T-cell (primary cell): ENCODE data around the gene BCDIN3D. TPM values are rescaled to one million over a fixed set of nuclear protein-coding genes. Genes with fewer than 3 reads are reported as not detected.
"Not testable (repeated sequence)": the region's sequence is repeated elsewhere in the genome, so short reads cannot be mapped to it uniquely, and the experiment has no call there.

Source experiments
- ATAC-seq, 4 experiments: fragments of 200-7000 bp in 3 of 4; fragments of 150-1000 bp in 1 of 4; cut with Tn5 transposase; replicated peaks in 1 of 4; 1 replicate in 3 of 4; 2 replicates in 1 of 4; pipeline ENCODE4 v1.10.0; 2021; ENCODE audit warnings: moderate library complexity in 3 of 4, mild to moderate bottlenecking in 2 of 4, moderate number of reproducible peaks in 1 of 4
- CTCF ChIA-PET, 2 donors: fragments of 300-600 bp; sonication (Branson Sonifier 250); formaldehyde crosslinking; loops; one replicate each; lab custom pipeline; 2022; ENCODE audit warnings: antibody characterized with exemption in 2 of 2; lab: Charles Lee
- POLR2A ChIA-PET, 2 donors: fragments of 300-600 bp; sonication (Branson Sonifier 250); formaldehyde crosslinking; loops; one replicate each; lab custom pipeline; 2022; ENCODE audit warnings: antibody characterized with exemption in 2 of 2; lab: Charles Lee
- DNase-seq, 35 experiments: peaks; one replicate each; pipeline versions ENCODE4 v3.0.0 to v3.0.0-alpha.2; 2013 to 2023
- H3K27ac ChIP-seq: one replicate; pipeline ENCODE4 v1.5.1; 2013; ENCODE audit warnings: low read length
- H3K27me3 ChIP-seq, 2 experiments: replicated peaks in 1 of 2; 1 replicate in 1 of 2; 2 replicates in 1 of 2; pipeline versions ENCODE4 v1.6.1 to v1.7.0; 2013; ENCODE audit warnings: low read length in 1 of 2, mixed read lengths in 1 of 2; ENCODE audit not compliant: control insufficient read depth in 2 of 2, insufficient read depth in 2 of 2; ENCODE audit errors: extremely low read depth in 1 of 2
- H3K36me3 ChIP-seq, 2 donors: 1 replicate in 1 of 2; 2 replicates in 1 of 2; pipeline versions ENCODE4 v1.6.1 to v1.7.0; 2013; ENCODE audit warnings: low read length in 1 of 2; ENCODE audit not compliant: control insufficient read depth in 2 of 2, insufficient read depth in 1 of 2; ENCODE audit errors: extremely low read depth in 1 of 2
- H3K4me1 ChIP-seq, 2 experiments: 1 replicate in 1 of 2; 2 replicates in 1 of 2; pipeline versions ENCODE4 v1.6.1 to v1.7.0; 2013; ENCODE audit warnings: low read length in 2 of 2, mixed read lengths in 1 of 2; ENCODE audit not compliant: insufficient read depth in 2 of 2, control insufficient read depth in 1 of 2; ENCODE audit errors: extremely low read depth in 1 of 2
- H3K4me3 ChIP-seq, 2 donors: 1 replicate in 1 of 2; 2 replicates in 1 of 2; pipeline versions ENCODE4 v1.5.1 to v1.7.0; 2013; ENCODE audit warnings: mild to moderate bottlenecking in 2 of 2, low read length in 1 of 2, moderate library complexity in 1 of 2; ENCODE audit not compliant: control insufficient read depth in 1 of 2; ENCODE audit errors: extremely low read depth in 1 of 2
- H3K9me3 ChIP-seq: 2 replicates; pipeline ENCODE4 v1.7.0; 2013
- H3K27ac Mint-ChIP-seq, 2 donors: one replicate each; pipeline ENCODE4 v1.8.0; 2020 to 2021; ENCODE audit warnings: mild to moderate bottlenecking in 2 of 2, mixed read lengths in 2 of 2
- H3K27me3 Mint-ChIP-seq, 2 donors: one replicate each; pipeline ENCODE4 v1.8.0; 2021 to 2022; ENCODE audit warnings: mixed read lengths in 2 of 2
- H3K36me3 Mint-ChIP-seq: one replicate; pipeline ENCODE4 v1.8.0; 2021; ENCODE audit warnings: mixed read lengths
- H3K4me1 Mint-ChIP-seq, 3 donors: one replicate each; pipeline ENCODE4 v1.8.0; 2020 to 2022; ENCODE audit warnings: mixed read lengths in 3 of 3, mild to moderate bottlenecking in 1 of 3
- H3K4me3 Mint-ChIP-seq, 3 donors: one replicate each; pipeline ENCODE4 v1.8.0; 2020 to 2022; ENCODE audit warnings: mild to moderate bottlenecking in 3 of 3, mixed read lengths in 3 of 3, moderate library complexity in 3 of 3
- H3K9me3 Mint-ChIP-seq, 3 donors: one replicate each; pipeline ENCODE4 v1.8.0; 2020 to 2022; ENCODE audit warnings: mixed read lengths in 3 of 3
- WGBS: methylation state at CpG from one replicate; pipeline ENCODE4 v1.1.5; 2013; ENCODE audit warnings: missing lambda C conversion rate; ENCODE audit not compliant: insufficient coverage; 5-methylcytosine and 5-hydroxymethylcytosine counted together
- total RNA-seq, 35 experiments: library from RNA in 6 of 35; stranded (reverse) in 6 of 35; fragments of 120-200 nt in 1 of 35; gene quantifications; one replicate each; pipeline versions ENCODE4 v1.2.1 to v1.2.4 and lab custom pipeline; 2013 to 2026

Gene BCDIN3D
- total RNA-seq, 5 donors from 2014 or later (not counting 1 experiment from before 2014, with no cell fraction given), result 4.7 to 12.8 (median 12.3) TPM

DNA sequence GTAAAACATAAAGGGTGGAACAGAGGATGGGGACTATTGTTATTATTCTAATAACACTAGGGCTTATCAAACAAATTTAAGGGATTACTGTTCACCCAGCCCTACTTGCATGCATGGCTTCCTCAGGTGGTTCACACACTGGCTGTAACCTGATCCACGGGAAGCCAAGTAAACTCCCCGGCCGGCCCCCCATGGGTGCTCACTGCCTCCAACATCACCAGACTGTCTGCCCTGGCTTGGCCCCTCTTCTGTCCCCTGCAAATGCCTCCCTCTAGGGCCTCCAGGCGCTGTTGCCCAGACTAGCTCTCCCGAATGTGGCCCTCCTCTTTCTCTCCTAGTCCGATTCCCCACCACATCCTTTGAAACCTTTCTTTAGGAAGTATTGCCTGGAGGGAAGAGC, 42.2 kb upstream of the BCDIN3D start:
- Mint-ChIP-seq H3K27ac (no peak overlapping the region), H3K27me3 (peaks cover 7 to 17% of the 10 kb centered on the region in 2 donors), H3K9me3 (peaks cover 0 to 3% (median 0%) of the 10 kb centered on the region in 3 donors), H3K4me1 (no peaks in the 10 kb centered on the region), H3K4me3 (no peak overlapping the region), H3K36me3 (no peaks in the 10 kb centered on the region)
- Histone ChIP-seq H3K4me3 (no peak overlapping the region), H3K4me1 (no peaks in the 10 kb centered on the region), H3K27me3 (peaks cover 0 to 31% of the 10 kb centered on the region in 2 experiments), H3K36me3 (no peaks in the 10 kb centered on the region), H3K27ac (no peak overlapping the region), H3K9me3 (no peaks in the 10 kb centered on the region)
- ChIA-PET CTCF (no interaction called here), POLR2A (no interaction called here)
- ATAC-seq (no peak), DNase-seq (no peak)
- WGBS, result 43% methylated on average over 3 of the region's 6 CpGs

- ChIA-PET POLR2A (interaction anchor here in 1 of 2 donors (0.5 kb wide), 1 partner anchor 346 kb away, joined by 6 read pairs; no protein-coding TSS in a partner anchor), CTCF (no interaction called here)
- no peak overlapping the region for H3K4me3 ChIP-seq
- DNase-seq, result no peak
- peaks cover 0 to 25% (median 0%) of the 10 kb centered on the region in 3 donors for H3K9me3 Mint-ChIP-seq
- no peaks in the 10 kb centered on the region for H3K9me3 ChIP-seq
- no peak overlapping the region for H3K27ac Mint-ChIP-seq
- H3K4me3 Mint-ChIP-seq, result no peak overlapping the region
- no peaks in the 10 kb centered on the region for H3K4me1 Mint-ChIP-seq
- ATAC-seq, result no peak
- H3K27me3 ChIP-seq, result peaks cover 0 to 27% of the 10 kb centered on the region in 2 experiments
- no peak overlapping the region for H3K27ac ChIP-seq
- WGBS, result 71% methylated on average over 9 of the region's 9 CpGs
- no peaks in the 10 kb centered on the region for H3K4me1 ChIP-seq
- H3K36me3 Mint-ChIP-seq, result no peaks in the 10 kb centered on the region
- H3K36me3 ChIP-seq, result no peaks in the 10 kb centered on the region
- H3K27me3 Mint-ChIP-seq, result peaks cover 7 to 17% of the 10 kb centered on the region in 2 donors
These were observed 40.1 kb upstream of the BCDIN3D start for GRCh38 chr12:49882851-49883464.

DNA sequence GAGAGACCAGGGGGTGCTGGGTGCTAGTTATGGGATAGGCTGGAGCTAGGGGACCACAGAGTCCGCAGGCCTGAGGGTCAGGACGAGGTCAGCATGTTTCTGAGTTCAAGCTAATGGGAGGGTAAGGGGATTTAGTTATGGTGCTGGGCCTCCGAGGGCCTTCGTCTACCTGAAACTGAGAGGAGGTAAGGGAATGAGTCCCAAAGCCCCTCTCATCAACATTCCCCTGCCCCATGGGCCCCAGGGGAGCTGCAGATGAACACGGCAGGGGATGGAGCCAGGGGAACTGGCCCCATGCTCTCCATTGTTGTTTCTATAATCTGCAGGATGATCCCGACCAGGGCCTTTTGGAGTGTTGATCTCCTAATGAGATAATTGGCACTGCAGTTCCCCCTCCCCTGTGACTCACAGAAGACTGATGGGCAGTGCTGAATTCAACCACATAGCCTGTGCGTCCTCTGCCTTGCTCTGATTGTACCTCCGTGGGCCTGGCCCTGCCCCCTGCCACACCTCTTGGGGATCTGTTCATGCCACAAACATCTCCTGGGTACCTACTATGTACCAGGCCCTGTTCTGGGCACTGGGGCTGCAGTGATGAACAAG, 39.4 kb upstream of the BCDIN3D start:
- Mint-ChIP-seq H3K9me3 (peaks cover 0 to 29% (median 0%) of the 10 kb centered on the region in 3 donors), H3K4me3 (no peak overlapping the region), H3K27me3 (peaks cover 7 to 17% of the 10 kb centered on the region in 2 donors), H3K27ac (no peak overlapping the region), H3K4me1 (no peaks in the 10 kb centered on the region), H3K36me3 (no peaks in the 10 kb centered on the region)
- DNase-seq, result no peak
- Histone ChIP-seq H3K9me3 (no peaks in the 10 kb centered on the region), H3K27ac (no peak overlapping the region), H3K4me3 (no peak overlapping the region), H3K4me1 (no peaks in the 10 kb centered on the region), H3K27me3 (peaks cover 0 to 21% of the 10 kb centered on the region in 2 experiments), H3K36me3 (no peaks in the 10 kb centered on the region)
- 83% methylated on average over 5 of the region's 8 CpGs for WGBS
- CTCF ChIA-PET, result no interaction called here
- POLR2A ChIA-PET, result interaction anchor here in 1 of 2 donors (0.5 kb wide), 1 partner anchor 345 kb away, joined by 6 read pairs; no protein-coding TSS in a partner anchor
- no peak for ATAC-seq

GRCh38 chr12:49881415-49882247, 38.7 kb upstream of the BCDIN3D start:
- 79% methylated on average over 5 of the region's 16 CpGs for WGBS
- H3K4me3 Mint-ChIP-seq, result no peak overlapping the region
- H3K27ac Mint-ChIP-seq, result no peak overlapping the region
- peaks cover 0 to 29% (median 0%) of the 10 kb centered on the region in 3 donors for H3K9me3 Mint-ChIP-seq
- peaks cover 4 to 11% of the 10 kb centered on the region in 2 donors for H3K27me3 Mint-ChIP-seq
- ATAC-seq (no peak), DNase-seq (no peak)
- Histone ChIP-seq H3K27me3 (peaks cover 0 to 15% of the 10 kb centered on the region in 2 experiments), H3K36me3 (no peaks in the 10 kb centered on the region), H3K9me3 (no peaks in the 10 kb centered on the region), H3K27ac (no peak overlapping the region), H3K4me3 (no peak overlapping the region), H3K4me1 (no peaks in the 10 kb centered on the region)
- CTCF ChIA-PET, result interaction anchor here in 1 of 2 donors (0.6 kb wide), 1 partner anchor 10 kb away, joined by 3 read pairs; no protein-coding TSS in a partner anchor
- POLR2A ChIA-PET, result no interaction called here
- no peaks in the 10 kb centered on the region for H3K36me3 Mint-ChIP-seq
- no peaks in the 10 kb centered on the region for H3K4me1 Mint-ChIP-seq

- WGBS, result 88% methylated on average over 5 of the region's 5 CpGs
- H3K9me3 ChIP-seq, result no peaks in the 10 kb centered on the region
- no peak overlapping the region for H3K4me3 ChIP-seq
- ATAC-seq (no peak), DNase-seq (no peak)
- Mint-ChIP-seq H3K9me3 (peaks cover 0 to 29% (median 0%) of the 10 kb centered on the region in 3 donors), H3K36me3 (no peaks in the 10 kb centered on the region), H3K27me3 (peaks cover 4 to 9% of the 10 kb centered on the region in 2 donors), H3K27ac (no peak overlapping the region), H3K4me3 (no peak overlapping the region), H3K4me1 (no peaks in the 10 kb centered on the region)
- H3K27ac ChIP-seq, result no peak overlapping the region
- H3K36me3 ChIP-seq, result no peaks in the 10 kb centered on the region
- peaks cover 0 to 11% of the 10 kb centered on the region in 2 experiments for H3K27me3 ChIP-seq
- ChIA-PET POLR2A (no interaction called here), CTCF (interaction anchor here in 1 of 2 donors (0.6 kb wide), 1 partner anchor 11 kb away, joined by 3 read pairs; no protein-coding TSS in a partner anchor)
- H3K4me1 ChIP-seq, result no peaks in the 10 kb centered on the region
These were observed 38.0 kb upstream of the BCDIN3D start for GRCh38 chr12:49880756-49881414.

GRCh38 chr12:49879065-49879464, 36.2 kb upstream of the BCDIN3D start:
- POLR2A ChIA-PET, ATAC-seq: not testable (repeated sequence)
- WGBS, result 88% methylated on average over 2 of the region's 2 CpGs

More at GRCh38 chr12:49879065-49879464, 36.2 kb upstream of the BCDIN3D start:
- DNase-seq, CTCF ChIA-PET, H3K27me3 Mint-ChIP-seq, H3K36me3 ChIP-seq, H3K27ac ChIP-seq, H3K27ac Mint-ChIP-seq, H3K4me3 Mint-ChIP-seq, H3K9me3 ChIP-seq, H3K27me3 ChIP-seq, H3K4me1 ChIP-seq, H3K4me3 ChIP-seq, H3K36me3 Mint-ChIP-seq, H3K4me1 Mint-ChIP-seq: not testable (repeated sequence)
- H3K9me3 Mint-ChIP-seq, result peaks cover 0 to 29% (median 0%) of the 10 kb centered on the region in 3 donors
